ENCODE measurements around the gene C3orf70.

DNA sequence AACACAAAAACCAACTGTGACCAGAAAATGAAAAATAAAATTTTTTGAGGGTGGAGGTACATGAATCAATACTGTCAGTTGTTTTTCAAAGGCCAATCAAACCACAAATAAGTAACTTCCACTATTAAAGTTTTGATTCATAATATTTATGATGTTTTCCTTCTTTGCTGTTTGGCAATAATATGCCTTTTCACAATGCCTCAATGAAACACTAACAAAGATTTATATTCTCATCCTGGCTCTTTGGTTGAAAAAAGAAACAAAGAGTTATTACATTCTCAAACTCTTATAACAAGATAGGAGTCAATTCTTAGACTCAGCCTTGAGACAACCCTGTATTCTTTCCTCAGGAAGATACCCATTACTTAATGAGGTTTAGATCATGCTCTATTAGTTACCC, 63.1 kb downstream of the C3orf70 start:
- TF ChIP-seq, protein P1, sequence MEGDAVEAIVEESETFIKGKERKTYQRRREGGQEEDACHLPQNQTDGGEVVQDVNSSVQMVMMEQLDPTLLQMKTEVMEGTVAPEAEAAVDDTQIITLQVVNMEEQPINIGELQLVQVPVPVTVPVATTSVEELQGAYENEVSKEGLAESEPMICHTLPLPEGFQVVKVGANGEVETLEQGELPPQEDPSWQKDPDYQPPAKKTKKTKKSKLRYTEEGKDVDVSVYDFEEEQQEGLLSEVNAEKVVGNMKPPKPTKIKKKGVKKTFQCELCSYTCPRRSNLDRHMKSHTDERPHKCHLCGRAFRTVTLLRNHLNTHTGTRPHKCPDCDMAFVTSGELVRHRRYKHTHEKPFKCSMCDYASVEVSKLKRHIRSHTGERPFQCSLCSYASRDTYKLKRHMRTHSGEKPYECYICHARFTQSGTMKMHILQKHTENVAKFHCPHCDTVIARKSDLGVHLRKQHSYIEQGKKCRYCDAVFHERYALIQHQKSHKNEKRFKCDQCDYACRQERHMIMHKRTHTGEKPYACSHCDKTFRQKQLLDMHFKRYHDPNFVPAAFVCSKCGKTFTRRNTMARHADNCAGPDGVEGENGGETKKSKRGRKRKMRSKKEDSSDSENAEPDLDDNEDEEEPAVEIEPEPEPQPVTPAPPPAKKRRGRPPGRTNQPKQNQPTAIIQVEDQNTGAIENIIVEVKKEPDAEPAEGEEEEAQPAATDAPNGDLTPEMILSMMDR (IDR thresholded peaks at IDR 0.05) = no peak
- TF ChIP-seq POLR2A (IDR thresholded peaks at IDR 0.05) = no peak
- no peak for TF ChIP-seq EP300 (IDR thresholded peaks at IDR 0.05)
- no peak for TF ChIP-seq POLR2AphosphoS5 (IDR thresholded peaks at IDR 0.05)

Measured in suprapubic skin (tissue), 4 donors.